HUES6 (cell line): ENCODE data around the gene IL4I1.
A peak's percentile ranks its signal among the peaks of the same experiment; 100 is the strongest.
"Not testable (repeated sequence)": the region's sequence is repeated elsewhere in the genome, so short reads cannot be mapped to it uniquely, and the experiment has no call there.

Experiments used
- H3K27ac ChIP-seq: 2 replicates; pipeline ENCODE4 v1.7.0; 2013; ENCODE audit warnings: low read depth, mild to moderate bottlenecking, low read length, inconsistent platforms
- H3K27me3 ChIP-seq: 2 replicates; pipeline ENCODE4 v1.6.1; 2013; ENCODE audit warnings: low read length; ENCODE audit not compliant: control insufficient read depth, insufficient read depth
- H3K36me3 ChIP-seq: 2 replicates; pipeline ENCODE4 v1.6.1; 2013; ENCODE audit warnings: low read length; ENCODE audit not compliant: control insufficient read depth, insufficient read depth
- H3K4me1 ChIP-seq: 2 replicates; pipeline ENCODE4 v1.6.1; 2013; ENCODE audit warnings: low read length; ENCODE audit not compliant: control insufficient read depth, insufficient read depth
- H3K4me3 ChIP-seq: 2 replicates; pipeline ENCODE4 v1.5.1; 2013; ENCODE audit warnings: low read depth, low read length
- H3K9ac ChIP-seq: one replicate; pipeline ENCODE4 v1.6.1; 2013; ENCODE audit warnings: mild to moderate bottlenecking, low read length
- H3K9me3 ChIP-seq: 2 replicates; pipeline ENCODE4 v1.6.1; 2013; ENCODE audit warnings: low read depth, low read length; ENCODE audit not compliant: control insufficient read depth, insufficient read depth

Gene IL4I1

DNA sequence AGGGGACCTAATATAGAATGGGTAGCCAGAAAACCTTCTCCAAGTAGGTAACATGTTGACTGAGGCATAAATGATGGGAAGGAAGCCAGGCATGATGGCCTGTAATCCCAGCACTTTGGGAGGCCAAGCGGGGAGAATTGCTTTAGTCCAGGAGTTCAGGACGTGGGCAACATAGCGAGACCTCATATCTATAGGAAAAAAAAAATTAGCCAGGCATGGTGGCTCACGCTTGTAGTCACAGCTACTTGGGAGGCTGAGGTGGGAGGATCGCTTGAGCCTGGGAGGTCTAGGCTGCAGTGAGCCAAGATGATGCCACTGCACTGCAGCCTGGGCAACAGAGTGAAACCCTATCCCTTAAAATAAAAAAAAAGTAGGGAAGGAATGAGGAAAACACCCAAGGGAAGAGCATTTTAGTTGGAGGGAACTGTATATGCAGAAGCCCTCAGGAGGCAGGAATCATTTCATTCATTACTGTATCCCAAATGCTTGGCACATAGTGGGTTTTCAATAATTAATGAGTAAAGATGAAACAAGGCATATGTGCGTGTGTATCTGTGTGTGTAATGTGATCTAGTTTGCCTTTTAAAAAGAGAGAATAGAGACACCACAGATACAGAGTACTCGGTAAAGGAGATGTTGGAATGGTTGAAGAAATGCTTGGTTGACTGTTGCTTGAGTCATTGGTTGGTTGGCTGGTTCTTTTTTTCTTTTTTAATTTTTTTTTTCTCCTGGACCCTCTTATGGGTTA is 34.8 kb upstream of the IL4I1 start:
- H3K27me3 ChIP-seq = no peaks in the 10 kb centered on the region; the same call in 1 of the 2 replicates
- no peak overlapping the region for H3K4me3 ChIP-seq
- H3K4me1 ChIP-seq = peaks cover 12% of the 10 kb centered on the region
- H3K9me3 ChIP-seq = no peaks in the 10 kb centered on the region
- H3K9ac ChIP-seq = no peak overlapping the region
- H3K36me3 ChIP-seq = peaks cover 14% of the 10 kb centered on the region
- no peak overlapping the region for H3K27ac ChIP-seq

DNA sequence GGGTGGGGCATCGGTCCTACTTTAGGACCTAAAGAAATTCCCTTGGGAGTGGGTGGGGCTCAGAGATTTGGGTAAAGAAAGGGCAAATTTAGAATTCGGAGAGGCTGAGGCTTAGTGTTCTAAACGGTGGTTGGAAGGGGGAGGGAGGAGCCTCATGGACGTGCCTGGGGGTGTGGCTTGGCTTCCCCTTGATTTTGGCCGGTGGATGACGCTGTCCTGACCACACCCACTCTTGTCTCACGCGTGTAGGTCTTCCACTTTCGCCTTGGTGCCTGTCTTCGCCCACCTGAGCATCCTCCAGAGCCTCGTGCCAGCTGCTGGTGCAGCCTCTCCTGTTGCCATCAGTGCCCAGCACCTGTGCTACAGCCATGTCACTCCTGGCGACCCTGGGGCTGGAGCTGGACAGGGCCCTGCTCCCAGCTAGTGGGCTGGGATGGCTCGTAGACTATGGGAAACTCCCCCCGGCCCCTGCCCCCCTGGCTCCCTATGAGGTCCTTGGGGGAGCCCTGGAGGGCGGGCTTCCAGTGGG is 33.9 kb upstream of the IL4I1 start:
- Histone ChIP-seq H3K4me1 (peaks cover 12% of the 10 kb centered on the region), H3K36me3 (peaks cover 21% of the 10 kb centered on the region), H3K9ac (peak overlapping the region; percentile 9), H3K4me3 (peak overlapping the region; percentile 63), H3K9me3 (no peaks in the 10 kb centered on the region), H3K27ac (no peak overlapping the region), H3K27me3 (no peaks in the 10 kb centered on the region)

- peak overlapping the region; percentile 99 for H3K9ac ChIP-seq
- peak overlapping the region; percentile 88 for H3K27ac ChIP-seq
- H3K9me3 ChIP-seq = no peaks in the 10 kb centered on the region
- H3K4me3 ChIP-seq = peak overlapping the region; percentile 94
- peaks cover 12% of the 10 kb centered on the region for H3K4me1 ChIP-seq
- H3K27me3 ChIP-seq = no peaks in the 10 kb centered on the region
- peaks cover 25% of the 10 kb centered on the region for H3K36me3 ChIP-seq
These were observed 33.2 kb upstream of the IL4I1 start for GRCh38 chr19:49929611-49930482.

DNA sequence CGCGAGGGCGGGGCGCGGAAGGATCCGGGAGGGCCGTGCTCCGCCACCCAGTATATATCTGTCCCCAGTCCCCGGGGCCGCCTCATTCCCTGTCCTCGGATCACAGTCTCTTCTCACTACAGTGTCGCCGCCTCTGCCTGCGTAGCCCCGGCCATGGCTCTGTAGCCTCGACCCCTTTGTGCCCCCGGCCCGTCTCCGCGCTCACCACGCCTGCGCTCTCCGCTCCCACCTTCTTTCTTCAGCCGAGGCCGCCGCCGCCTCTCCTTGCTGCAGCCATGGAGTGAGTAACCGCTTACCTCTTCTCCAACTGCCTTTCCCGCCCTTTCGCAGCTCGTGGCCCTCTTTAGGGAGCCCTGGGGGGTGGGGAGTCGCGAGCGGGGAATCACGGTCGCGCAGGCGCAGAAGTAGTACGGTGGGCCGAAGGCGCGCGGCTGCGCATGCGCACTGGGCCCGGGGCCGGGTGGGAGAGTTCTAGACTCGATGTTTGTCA is 32.5 kb upstream of the IL4I1 start, which contains the start of the genes ATF5 and NUP62:
ATF5 (plus strand) TSS at position 85 of the 490 bp plus-strand sequence. CDS start 1,646 bp downstream, outside the sequence.
NUP62 (minus strand) TSS at position 384 of the 490 bp plus-strand sequence. CDS start 19,697 bp downstream, outside the sequence.
- H3K27me3 ChIP-seq = no peaks in the 10 kb centered on the region
- H3K27ac ChIP-seq = peak within 1 kb of the TSS; percentile 88
- peaks cover 32% of the 10 kb centered on the region for H3K36me3 ChIP-seq
- H3K4me1 ChIP-seq = peaks cover 12% of the 10 kb centered on the region
- H3K9ac ChIP-seq = peak within 1 kb of the TSS; percentile 99
- H3K4me3 ChIP-seq = peak within 1 kb of the TSS; percentile 94
- H3K9me3 ChIP-seq = no peaks in the 10 kb centered on the region

DNA sequence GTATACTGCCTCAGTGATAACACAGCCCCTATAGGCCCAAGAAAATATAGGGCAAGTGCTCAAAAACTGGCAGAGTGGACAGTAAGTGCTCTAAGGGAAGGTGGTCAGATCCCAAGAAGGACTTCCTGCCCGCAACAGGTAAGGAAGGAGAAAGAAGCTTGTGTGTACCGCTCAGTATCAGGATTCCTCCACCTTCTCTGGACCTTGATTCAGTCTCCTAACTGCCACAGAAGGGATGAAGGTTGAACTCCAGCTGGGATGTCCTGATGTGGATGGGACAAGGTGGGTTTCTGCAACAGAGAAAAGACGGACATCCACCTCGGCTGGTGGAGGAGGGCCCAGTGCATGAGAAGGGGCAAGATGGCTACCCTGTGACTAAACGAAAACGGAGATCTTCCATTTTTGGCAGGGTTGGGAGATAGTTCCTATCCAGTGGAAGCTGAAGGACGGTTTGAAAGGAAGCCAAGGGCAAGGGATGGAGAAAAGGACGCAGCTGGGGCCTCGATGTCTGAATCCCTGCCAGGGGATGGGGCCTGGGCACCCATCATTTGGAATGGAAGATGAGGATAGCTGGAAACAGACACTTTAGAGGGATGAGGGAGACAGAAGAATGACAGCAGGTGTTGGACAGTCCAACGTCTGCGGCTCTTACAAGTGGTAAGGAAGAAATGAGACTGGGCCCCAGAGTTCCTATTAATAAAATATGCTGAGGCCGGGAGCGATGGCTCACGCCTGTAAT is 31.0 kb upstream of the IL4I1 start:
- Histone ChIP-seq H3K4me1 (peaks cover 12% of the 10 kb centered on the region), H3K9ac (peak overlapping the region; percentile 13), H3K9me3 (no peaks in the 10 kb centered on the region), H3K4me3 (peak overlapping the region; percentile 17), H3K27ac (0 out of 2 replicates have a peak overlapping the region, but pooled peaks have one; percentile 36), H3K27me3 (no peaks in the 10 kb centered on the region), H3K36me3 (peaks cover 47% of the 10 kb centered on the region)

DNA sequence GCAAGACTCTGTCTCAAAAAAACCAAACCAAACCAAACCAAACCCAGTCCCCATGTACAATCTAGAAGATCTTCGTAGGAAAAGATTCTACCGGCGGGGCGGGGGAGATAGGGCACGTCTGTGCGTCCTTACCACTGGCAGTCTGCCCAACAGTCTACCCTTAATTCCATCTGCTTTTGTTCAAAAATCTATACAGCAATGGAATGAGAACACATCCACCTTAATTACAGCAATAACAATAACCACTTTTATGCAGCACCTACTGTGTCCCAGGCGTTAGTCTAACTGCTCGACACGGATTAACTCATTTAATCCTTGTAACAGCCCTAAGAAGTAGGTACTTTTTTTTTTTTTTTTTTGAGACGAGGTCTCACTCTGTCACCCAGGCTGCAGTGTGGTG is 29.8 kb upstream of the IL4I1 start:
- Histone ChIP-seq H3K9ac (no peak overlapping the region), H3K4me1 (peaks cover 12% of the 10 kb centered on the region), H3K27ac (no peak overlapping the region), H3K36me3 (peaks cover 57% of the 10 kb centered on the region), H3K9me3 (no peaks in the 10 kb centered on the region), H3K27me3 (no peaks in the 10 kb centered on the region), H3K4me3 (no peak overlapping the region)

DNA sequence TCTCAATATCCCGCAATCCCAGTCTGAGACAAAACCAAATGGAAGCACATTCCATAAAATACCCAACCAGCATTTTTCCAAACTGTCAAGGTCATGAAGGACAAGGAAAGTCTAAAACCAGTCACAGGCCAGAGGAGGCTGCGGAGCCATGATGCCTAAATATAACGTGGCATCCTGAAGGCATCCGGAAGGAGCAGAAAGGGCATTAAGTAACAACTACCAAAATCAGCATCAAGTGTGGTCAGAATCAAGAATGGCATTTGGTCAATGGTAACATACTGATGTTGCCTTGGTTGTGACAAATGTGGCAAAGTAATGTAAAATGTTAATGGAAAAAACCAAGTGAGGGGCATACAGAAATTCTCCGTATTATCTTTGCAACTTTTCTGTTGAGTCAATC is 28.8 kb upstream of the IL4I1 start:
- no peaks in the 10 kb centered on the region for H3K27me3 ChIP-seq
- H3K4me1 ChIP-seq = peaks cover 10% of the 10 kb centered on the region
- no peak overlapping the region for H3K9ac ChIP-seq
- no peaks in the 10 kb centered on the region for H3K9me3 ChIP-seq
- no peak overlapping the region for H3K27ac ChIP-seq
- H3K36me3 ChIP-seq = peaks cover 67% of the 10 kb centered on the region
- no peak overlapping the region for H3K4me3 ChIP-seq

DNA sequence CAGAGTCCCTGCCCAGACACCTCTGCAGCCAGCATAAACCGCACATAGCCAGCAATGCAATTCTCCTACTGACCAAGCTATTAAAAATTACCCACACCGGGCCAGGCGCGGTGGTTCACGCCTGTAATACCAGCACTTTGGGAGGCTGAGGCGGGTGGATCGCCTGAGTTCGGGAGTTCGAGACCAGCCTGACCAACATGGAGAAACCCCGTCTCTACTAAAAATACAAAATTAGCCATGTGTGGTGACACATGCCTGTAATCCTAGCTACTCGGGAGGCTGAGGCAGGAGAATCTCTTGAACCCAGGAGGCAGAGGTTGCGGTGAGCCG is 28.2 kb upstream of the IL4I1 start:
- H3K9ac ChIP-seq, H3K9me3 ChIP-seq, H3K27me3 ChIP-seq, H3K4me3 ChIP-seq, H3K27ac ChIP-seq: not testable (repeated sequence)
- Histone ChIP-seq H3K4me1 (peaks cover 10% of the 10 kb centered on the region), H3K36me3 (peaks cover 68% of the 10 kb centered on the region)

DNA sequence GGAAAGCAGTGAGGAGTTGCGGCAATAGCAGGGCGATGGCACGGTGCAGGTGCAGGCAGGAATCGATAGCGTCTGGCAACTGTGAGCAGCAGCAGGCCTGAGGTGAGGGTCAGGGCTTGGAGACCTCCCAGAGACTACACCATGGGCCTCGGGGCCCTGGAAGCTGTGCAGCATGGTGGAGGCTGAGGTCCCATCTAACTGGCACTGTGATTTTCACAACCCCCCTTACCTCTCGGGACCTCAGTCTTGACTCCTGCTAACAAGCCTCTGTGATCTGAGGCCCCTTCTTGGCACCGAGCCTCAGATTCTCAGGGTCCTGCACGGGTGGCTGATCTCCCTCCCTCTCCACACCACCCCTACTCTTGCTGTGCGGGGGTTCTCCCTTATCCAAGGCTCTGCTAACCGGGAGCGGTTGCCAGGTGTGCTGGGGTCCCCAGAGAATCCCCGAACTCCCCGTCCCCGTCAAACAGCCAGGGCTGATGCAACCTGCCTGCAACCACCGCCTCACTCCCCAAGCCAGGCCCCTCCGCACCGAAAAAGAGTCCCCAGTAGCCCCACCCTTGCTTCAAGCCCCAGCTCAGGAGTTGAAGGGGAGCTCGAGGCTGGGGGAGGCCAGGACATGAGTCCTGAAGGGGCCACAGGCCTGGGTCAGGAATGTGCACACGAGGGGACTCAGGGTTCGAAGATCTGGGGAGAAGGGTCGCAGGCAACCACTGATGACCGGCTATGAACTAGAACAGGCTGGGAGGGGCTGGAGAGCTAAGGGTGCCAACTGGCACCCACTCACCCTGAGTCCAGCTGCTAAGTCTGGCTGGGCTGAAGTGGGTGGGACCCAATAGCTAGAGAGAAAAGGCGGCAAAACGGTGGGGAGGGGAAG is 27.6 kb upstream of the IL4I1 start:
- Histone ChIP-seq H3K36me3 (peaks cover 69% of the 10 kb centered on the region), H3K9me3 (no peaks in the 10 kb centered on the region), H3K4me3 (no peak overlapping the region), H3K27ac (peak overlapping the region; percentile 26; the same call in 1 of the 2 replicates), H3K4me1 (peaks cover 10% of the 10 kb centered on the region), H3K27me3 (no peaks in the 10 kb centered on the region), H3K9ac (no peak overlapping the region)
